Hematopoietic multipotent progenitor cell treated with erythropoietin and hydrocortisone succinate and interleukin-3 and kit ligand, for 15 days (in vitro differentiated cells): ENCODE results near the gene MRI1.
"Not testable (repeated sequence)": the region's sequence is repeated elsewhere in the genome, so short reads cannot be mapped to it uniquely, and the experiment has no call there.

Experiments
- DNase-seq: peaks from one replicate; pipeline ENCODE4 v3.0.0-alpha.2; 2015; ENCODE audit warnings: low spot score

The MRI1 gene

GRCh38 chr19:13761423-13761822 is 2.9 kb upstream of the MRI1 start:
- no peak for DNase-seq

- no peak for DNase-seq
These were observed 1.6 kb upstream of the MRI1 start for GRCh38 chr19:13762635-13763235.

GRCh38 chr19:13763265-13763664 is 1.1 kb upstream of the MRI1 start:
- no peak for DNase-seq

- no peak for DNase-seq
These were observed 586 bp downstream of the MRI1 start for GRCh38 chr19:13764821-13765394.

- DNase-seq: no peak
These were observed 1.2 kb downstream of the MRI1 start for GRCh38 chr19:13765395-13766094.

GRCh38 chr19:13766095-13766481 is 1.8 kb downstream of the MRI1 start:
- no peak for DNase-seq

GRCh38 chr19:13768510-13768909 is 4.2 kb downstream of the MRI1 start:
- DNase-seq: no peak

GRCh38 chr19:13770013-13770635 is 5.8 kb downstream of the MRI1 start:
- DNase-seq: no peak

GRCh38 chr19:13774217-13775191 is 10.2 kb downstream of the MRI1 start, which contains the start of gene C19orf53:
TSS of gene C19orf53 (plus strand) at chr19:13774456. CDS start at chr19:13774478, 22 bp downstream.
- peak; percentile 91 for DNase-seq

- no peak for DNase-seq
These were observed 14.1 kb downstream of the MRI1 start for GRCh38 chr19:13778398-13778797.

GRCh38 chr19:13778847-13779246 is 14.5 kb downstream of the MRI1 start:
- DNase-seq: no peak

GRCh38 chr19:13779794-13780193 is 15.5 kb downstream of the MRI1 start:
- not testable (repeated sequence) for DNase-seq

GRCh38 chr19:13781547-13781946 is 17.2 kb downstream of the MRI1 start:
- no peak for DNase-seq

GRCh38 chr19:13782537-13782936 is 18.2 kb downstream of the MRI1 start:
- no peak for DNase-seq

- DNase-seq: no peak
These were observed 19.5 kb downstream of the MRI1 start for GRCh38 chr19:13783565-13784500.

- peak; percentile 65 for DNase-seq
These were observed 20.6 kb downstream of the MRI1 start for GRCh38 chr19:13784731-13785452.

- no peak for DNase-seq
These were observed 24.7 kb downstream of the MRI1 start for GRCh38 chr19:13788991-13789390.

- no peak for DNase-seq
These were observed 26.0 kb downstream of the MRI1 start for GRCh38 chr19:13790354-13790753.

- DNase-seq: not testable (repeated sequence)
These were observed 29.0 kb downstream of the MRI1 start for GRCh38 chr19:13793317-13793716.

- DNase-seq: peak; percentile 50
These were observed 30.1 kb downstream of the MRI1 start for GRCh38 chr19:13794398-13794756.
